Activated naive CD4-positive, alpha-beta T cell treated with anti-CD3 and anti-CD28 coated beads, Interleukin-2, amount 50 U/mL, for 72 hours (primary cell): ENCODE results near the gene ZNF684. TPM values are rescaled to one million over a fixed set of nuclear protein-coding genes. Genes with fewer than 3 reads are reported as not detected.

Source experiments
- total RNA-seq, 2 donors: library from RNA; stranded (reverse); gene quantifications; one replicate each; pipeline ENCODE4 v1.2.3, GENCODE V29; 2022

Gene ZNF684
- total RNA-seq, 2 donors from 2014 or later: 4.2 to 13.3 TPM

Other genes with a start within 250 kb of the ZNF684 start
- gene COL9A2, start 214.4 kb upstream of the ZNF684 start, total RNA-seq: 1 to 10 TPM; 7.0 to 9.6 TPM
- gene SMAP2, start 157.9 kb upstream of the ZNF684 start, total RNA-seq: 100 to 1,000 TPM; 229 to 299 TPM
- gene ZFP69B, start 81.2 kb upstream of the ZNF684 start, total RNA-seq: 1 to 10 TPM; 1.6 to 6.9 TPM
- gene ZFP69, start 54.3 kb upstream of the ZNF684 start, total RNA-seq: 1 to 10 TPM in 1 of 2 donors, under 1 TPM in 1; 0.71 to 4.9 TPM
- gene EXO5, start 22.9 kb upstream of the ZNF684 start, total RNA-seq: 1 to 10 TPM; 3.6 to 8.4 TPM
- 1 to 10 TPM; 6.9 to 8.3 TPM for gene RIMS3, start 134.0 kb downstream of the ZNF684 start, total RNA-seq
- 10 to 100 TPM; 58.9 to 62.5 TPM for gene NFYC, start 160.1 kb downstream of the ZNF684 start, total RNA-seq